Activated naive CD8-positive, alpha-beta T cell (primary cell): ENCODE results near the gene SESN1.

Source experiments
- H3K27ac Mint-ChIP-seq: one replicate; pipeline ENCODE4 v1.8.0; 2021; ENCODE audit warnings: mixed read lengths
- H3K27me3 Mint-ChIP-seq: one replicate; pipeline ENCODE4 v1.8.0; 2021; ENCODE audit warnings: mixed read lengths
- H3K36me3 Mint-ChIP-seq: one replicate; pipeline ENCODE4 v1.8.0; 2021; ENCODE audit warnings: mixed read lengths
- H3K4me1 Mint-ChIP-seq: one replicate; pipeline ENCODE4 v1.8.0; 2021; ENCODE audit warnings: low read depth, mixed read lengths
- H3K4me3 Mint-ChIP-seq: one replicate; pipeline ENCODE4 v1.8.0; 2021; ENCODE audit warnings: mild to moderate bottlenecking, mixed read lengths
- H3K9me3 Mint-ChIP-seq: one replicate; pipeline ENCODE4 v1.8.0; 2021; ENCODE audit warnings: low read depth, mixed read lengths

The SESN1 gene

GRCh38 chr6:109082188-109082577 is 12.5 kb downstream of the SESN1 start:
- H3K27ac Mint-ChIP-seq, result no peak overlapping the region
- no peak overlapping the region for H3K4me3 Mint-ChIP-seq
- H3K27me3 Mint-ChIP-seq, result no peaks in the 10 kb centered on the region
- no peaks in the 10 kb centered on the region for H3K4me1 Mint-ChIP-seq
- no peaks in the 10 kb centered on the region for H3K9me3 Mint-ChIP-seq
- H3K36me3 Mint-ChIP-seq, result peaks cover 4% of the 10 kb centered on the region

- Mint-ChIP-seq H3K27me3 (no peaks in the 10 kb centered on the region), H3K4me1 (peaks cover 1% of the 10 kb centered on the region), H3K27ac (no peak overlapping the region), H3K9me3 (no peaks in the 10 kb centered on the region), H3K4me3 (no peak overlapping the region), H3K36me3 (peaks cover 3% of the 10 kb centered on the region)
Measured at GRCh38 chr6:109081516-109082187, 13.0 kb downstream of the SESN1 start.

GRCh38 chr6:109081026-109081425 is 13.6 kb downstream of the SESN1 start:
- peaks cover 2% of the 10 kb centered on the region for H3K4me1 Mint-ChIP-seq
- no peak overlapping the region for H3K27ac Mint-ChIP-seq

GRCh38 chr6:109079981-109080380 is 14.7 kb downstream of the SESN1 start:
- Mint-ChIP-seq H3K27me3 (no peaks in the 10 kb centered on the region), H3K4me3 (no peak overlapping the region), H3K9me3 (no peaks in the 10 kb centered on the region), H3K36me3 (peaks cover 3% of the 10 kb centered on the region), H3K27ac (no peak overlapping the region), H3K4me1 (peaks cover 2% of the 10 kb centered on the region)

More at GRCh38 chr6:109081026-109081425, 13.6 kb downstream of the SESN1 start:
- Mint-ChIP-seq H3K36me3 (peaks cover 3% of the 10 kb centered on the region), H3K27me3 (no peaks in the 10 kb centered on the region), H3K9me3 (no peaks in the 10 kb centered on the region), H3K4me3 (no peak overlapping the region)

- Mint-ChIP-seq H3K36me3 (no peaks in the 10 kb centered on the region), H3K27me3 (no peaks in the 10 kb centered on the region), H3K4me3 (no peak overlapping the region), H3K9me3 (no peaks in the 10 kb centered on the region), H3K27ac (no peak overlapping the region), H3K4me1 (peaks cover 12% of the 10 kb centered on the region)
Measured at GRCh38 chr6:109076377-109076776, 18.3 kb downstream of the SESN1 start.

- no peaks in the 10 kb centered on the region for H3K36me3 Mint-ChIP-seq
- H3K27me3 Mint-ChIP-seq, result no peaks in the 10 kb centered on the region
- no peaks in the 10 kb centered on the region for H3K9me3 Mint-ChIP-seq
- peaks cover 17% of the 10 kb centered on the region for H3K4me1 Mint-ChIP-seq
- H3K27ac Mint-ChIP-seq, result no peak overlapping the region
- H3K4me3 Mint-ChIP-seq, result no peak overlapping the region
Measured at GRCh38 chr6:109075934-109076333, 18.7 kb downstream of the SESN1 start.

- Mint-ChIP-seq H3K9me3 (no peaks in the 10 kb centered on the region), H3K4me1 (peaks cover 20% of the 10 kb centered on the region), H3K4me3 (no peak overlapping the region), H3K27ac (no peak overlapping the region), H3K27me3 (no peaks in the 10 kb centered on the region), H3K36me3 (no peaks in the 10 kb centered on the region)
Measured at GRCh38 chr6:109074133-109074415, 20.6 kb downstream of the SESN1 start.

GRCh38 chr6:109073344-109074132 is 21.1 kb downstream of the SESN1 start:
- H3K36me3 Mint-ChIP-seq, result no peaks in the 10 kb centered on the region
- peaks cover 20% of the 10 kb centered on the region for H3K4me1 Mint-ChIP-seq
- H3K27ac Mint-ChIP-seq, result no peak overlapping the region
- no peaks in the 10 kb centered on the region for H3K27me3 Mint-ChIP-seq
- H3K9me3 Mint-ChIP-seq, result no peaks in the 10 kb centered on the region
- H3K4me3 Mint-ChIP-seq, result no peak overlapping the region

GRCh38 chr6:109071125-109071917 is 23.3 kb downstream of the SESN1 start:
- peaks cover 22% of the 10 kb centered on the region for H3K4me1 Mint-ChIP-seq

GRCh38 chr6:109069746-109070145 is 24.9 kb downstream of the SESN1 start:
- H3K4me1 Mint-ChIP-seq, result peaks cover 22% of the 10 kb centered on the region
- no peaks in the 10 kb centered on the region for H3K9me3 Mint-ChIP-seq
- no peaks in the 10 kb centered on the region for H3K36me3 Mint-ChIP-seq
- no peak overlapping the region for H3K27ac Mint-ChIP-seq
- H3K4me3 Mint-ChIP-seq, result no peak overlapping the region
- H3K27me3 Mint-ChIP-seq, result no peaks in the 10 kb centered on the region

More at GRCh38 chr6:109071125-109071917, 23.3 kb downstream of the SESN1 start:
- peak overlapping the region; percentile 51 for H3K4me3 Mint-ChIP-seq
- H3K9me3 Mint-ChIP-seq, result no peaks in the 10 kb centered on the region
- no peaks in the 10 kb centered on the region for H3K36me3 Mint-ChIP-seq
- H3K27me3 Mint-ChIP-seq, result no peaks in the 10 kb centered on the region
- peak overlapping the region; percentile 67 for H3K27ac Mint-ChIP-seq

- peak overlapping the region; percentile 24 for H3K27ac Mint-ChIP-seq
- H3K9me3 Mint-ChIP-seq, result no peaks in the 10 kb centered on the region
- peaks cover 3% of the 10 kb centered on the region for H3K36me3 Mint-ChIP-seq
- H3K4me1 Mint-ChIP-seq, result peaks cover 42% of the 10 kb centered on the region
- no peak overlapping the region for H3K4me3 Mint-ChIP-seq
- no peaks in the 10 kb centered on the region for H3K27me3 Mint-ChIP-seq
Measured at GRCh38 chr6:109062767-109063352, 31.8 kb downstream of the SESN1 start.

GRCh38 chr6:109062216-109062615 is 32.4 kb downstream of the SESN1 start:
- H3K4me1 Mint-ChIP-seq, result peaks cover 40% of the 10 kb centered on the region
- H3K27me3 Mint-ChIP-seq, result no peaks in the 10 kb centered on the region
- H3K36me3 Mint-ChIP-seq, result peaks cover 3% of the 10 kb centered on the region
- no peak overlapping the region for H3K27ac Mint-ChIP-seq
- no peaks in the 10 kb centered on the region for H3K9me3 Mint-ChIP-seq
- no peak overlapping the region for H3K4me3 Mint-ChIP-seq

GRCh38 chr6:109060571-109060970 is 34.1 kb downstream of the SESN1 start:
- H3K36me3 Mint-ChIP-seq, result peaks cover 3% of the 10 kb centered on the region
- no peak overlapping the region for H3K4me3 Mint-ChIP-seq
- no peaks in the 10 kb centered on the region for H3K9me3 Mint-ChIP-seq
- peaks cover 42% of the 10 kb centered on the region for H3K4me1 Mint-ChIP-seq
- H3K27ac Mint-ChIP-seq, result peak overlapping the region; percentile 5
- no peaks in the 10 kb centered on the region for H3K27me3 Mint-ChIP-seq

- Mint-ChIP-seq H3K4me3 (peak overlapping the region; percentile 60), H3K27ac (peak overlapping the region; percentile 85), H3K27me3 (no peaks in the 10 kb centered on the region), H3K4me1 (peaks cover 42% of the 10 kb centered on the region), H3K9me3 (no peaks in the 10 kb centered on the region), H3K36me3 (peaks cover 3% of the 10 kb centered on the region)
Measured at GRCh38 chr6:109059571-109060021, 35.0 kb downstream of the SESN1 start.

GRCh38 chr6:109059153-109059552 is 35.5 kb downstream of the SESN1 start:
- H3K36me3 Mint-ChIP-seq, result peaks cover 3% of the 10 kb centered on the region
- no peak overlapping the region for H3K4me3 Mint-ChIP-seq
- no peaks in the 10 kb centered on the region for H3K9me3 Mint-ChIP-seq
- H3K4me1 Mint-ChIP-seq, result peaks cover 39% of the 10 kb centered on the region
- no peak overlapping the region for H3K27ac Mint-ChIP-seq
- no peaks in the 10 kb centered on the region for H3K27me3 Mint-ChIP-seq
